Prostate gland (tissue), 2 donors: ENCODE data around the gene TMEM186.

Source experiments
- CTCF ChIP-seq, 4 experiments: fragments of 200-600 bp in 2 of 4; fragments of 450-650 bp in 2 of 4; sonication (generic) in 2 of 4; IDR thresholded peaks; 1 replicate in 3 of 4; 2 replicates in 1 of 4; pipeline ENCODE4 v1.5.1; 2016 to 2019; ENCODE audit warnings: antibody characterized with exemption in 4 of 4, mild to moderate bottlenecking in 2 of 4, moderate library complexity in 2 of 4
- POLR2A ChIP-seq: fragments of 450-650 bp; IDR thresholded peaks from one replicate; pipeline ENCODE4 v1.6.1; 2016; ENCODE audit warnings: antibody characterized with exemption, mild to moderate bottlenecking

- TF ChIP-seq CTCF (IDR thresholded peaks at IDR 0.05): no peak
- TF ChIP-seq POLR2A: no peak
Measured at GRCh38 chr16:8847145-8847544, 49.7 kb upstream of the TMEM186 start.
